K562 (cell line): ENCODE results near the gene PDIA3. TPM values are rescaled to one million over a fixed set of nuclear protein-coding genes. Genes with fewer than 3 reads are reported as not detected.

Experiments used
- ATAC-seq: fragments of 200-7000 bp; cut with Tn5 transposase; 3 replicates; pipeline ENCODE4 v1.9.1; 2020; ENCODE audit warnings: moderate library complexity
- BruUV-seq: library from RNA; stranded (reverse); fragments of 400-500 nt; replicated peaks from 2 replicates; lab custom pipeline; 2021; lab: Mats Ljungman, UMichigan
- CTCF ChIA-PET: fragments of 300-600 bp; formaldehyde crosslinking; extraction: SDS; loops from one replicate; lab custom pipeline; 2021; ENCODE audit warnings: low intra/inter-chr PET ratio; lab: Yijun Ruan, JAX
- POLR2A ChIA-PET: fragments of 300-600, 350-650 bp; sonication (Branson Sonifier 250); formaldehyde crosslinking; extraction: SDS; loops from one replicate; lab custom pipeline; 2021; ENCODE audit warnings: antibody characterized with exemption, inconsistent platforms; lab: Yijun Ruan, JAX
- DNase-seq, 4 experiments: peaks; one replicate each; pipeline versions ENCODE4 v3.0.0 to v3.0.0-alpha.2; 2011 to 2018; ENCODE audit warnings: low spot score in 3 of 4, mixed read lengths in 3 of 4; ENCODE audit errors: extremely low read depth in 1 of 4
- FAIRE-seq: peaks from 2 replicates; lab custom pipeline; 2011; peaks lifted over from hg19 to GRCh38; lab: Jason Lieb, UNC
- H2AFZ ChIP-seq: 2 replicates; pipeline ENCODE4 v1.6.0; 2011; ENCODE audit warnings: low read depth, low read length, control low read depth, inconsistent platforms
- H3K27ac ChIP-seq: fragments of 200-600 bp; 3 replicates; pipeline ENCODE4 v1.8.0; 2011; ENCODE audit warnings: low read depth, mild to moderate bottlenecking, control low read depth, inconsistent platforms, low read length, moderate library complexity, mixed read lengths; ENCODE audit errors: extremely low read depth
- H3K27me3 ChIP-seq, 2 experiments: fragments of 300-600 bp in 1 of 2; 2 replicates in 1 of 2; 3 replicates in 1 of 2; pipeline versions ENCODE4 v1.6.0 to v1.8.0; 2011; ENCODE audit warnings: inconsistent platforms in 2 of 2, low read length in 2 of 2, mild to moderate bottlenecking in 1 of 2, mixed read lengths in 1 of 2, moderate library complexity in 1 of 2; ENCODE audit not compliant: control insufficient read depth in 2 of 2, insufficient read depth in 2 of 2
- H3K36me3 ChIP-seq: fragments of 300-600 bp; 3 replicates; pipeline ENCODE4 v1.8.0; 2011; ENCODE audit warnings: mild to moderate bottlenecking, low read length, inconsistent platforms; ENCODE audit not compliant: control insufficient read depth, insufficient read depth
- H3K4me1 ChIP-seq, 2 experiments: fragments of 200-600 bp in 1 of 2; replicated peaks in 1 of 2; 2 replicates in 1 of 2; 3 replicates in 1 of 2; pipeline versions ENCODE4 v1.5.1 to v1.8.0; 2011; ENCODE audit warnings: inconsistent platforms in 2 of 2, low read length in 2 of 2, mild to moderate bottlenecking in 1 of 2, mixed read lengths in 1 of 2, moderate library complexity in 1 of 2; ENCODE audit not compliant: control insufficient read depth in 2 of 2, insufficient read depth in 2 of 2
- H3K4me2 ChIP-seq: 2 replicates; pipeline ENCODE4 v1.6.1; 2011; ENCODE audit warnings: low read length, control low read depth, inconsistent platforms, mixed read lengths; ENCODE audit not compliant: insufficient read depth
- H3K4me3 ChIP-seq: fragments of 200-600 bp; sonication (generic), shearing (Covaris generic); 2 replicates; pipeline ENCODE4 v1.5.1; 2016; ENCODE audit warnings: control low read depth, inconsistent platforms
- H3K79me2 ChIP-seq: fragments of 200-600 bp; 3 replicates; pipeline ENCODE4 v1.8.0; 2011; ENCODE audit warnings: low read length, inconsistent platforms; ENCODE audit not compliant: control insufficient read depth, insufficient read depth
- H3K9ac ChIP-seq, 2 experiments: 2 replicates each; pipeline versions ENCODE4 v1.6.0 to v1.6.1; 2011; ENCODE audit warnings: low read depth in 2 of 2, low read length in 2 of 2, control low read depth in 1 of 2, inconsistent platforms in 1 of 2, mild to moderate bottlenecking in 1 of 2, mixed read lengths in 1 of 2; ENCODE audit not compliant: insufficient read depth in 1 of 2
- H3K9me1 ChIP-seq: one replicate; pipeline ENCODE4 v1.6.0; 2011; ENCODE audit warnings: inconsistent platforms, mild to moderate bottlenecking, low read length, moderate library complexity; ENCODE audit not compliant: control insufficient read depth, insufficient read depth
- H3K9me3 ChIP-seq: replicated peaks from 2 replicates; pipeline ENCODE4 v1.5.1; 2011; ENCODE audit warnings: low read depth, low read length, inconsistent platforms; ENCODE audit not compliant: control insufficient read depth, insufficient read depth
- H4K20me1 ChIP-seq: replicated peaks from 2 replicates; pipeline ENCODE4 v1.6.1; 2011; ENCODE audit warnings: low read length, inconsistent platforms, mixed read lengths; ENCODE audit not compliant: control insufficient read depth, insufficient read depth
- BRD4 ChIP-seq: fragments of 200-600 bp; sonication (generic); IDR thresholded peaks from 2 replicates; pipeline ENCODE4 v1.6.1; 2017; ENCODE audit warnings: inconsistent platforms
- CREBBP ChIP-seq: IDR thresholded peaks from one replicate; pipeline ENCODE4 v1.6.1; 2012; ENCODE audit warnings: low read depth, mild to moderate bottlenecking, control low read depth, inconsistent platforms, low read length
- ETV5 ChIP-seq: sonication (generic); formaldehyde crosslinking; IDR thresholded peaks from 2 replicates; pipeline ENCODE4 v1.4.0; 2020; ENCODE audit warnings: low read depth, mild to moderate bottlenecking, missing genetic modification reagents
- HCFC1 ChIP-seq: IDR thresholded peaks from 2 replicates; pipeline ENCODE4 v1.6.1; 2012; ENCODE audit warnings: low read depth, low read length, improper control_type of control experiment
- MCM3 ChIP-seq: fragments of 450-650 bp; IDR thresholded peaks from 2 replicates; pipeline ENCODE4 v1.6.1; 2016
- NR3C1 ChIP-seq: sonication (generic); formaldehyde crosslinking; IDR thresholded peaks from 2 replicates; pipeline ENCODE4 v1.8.1; 2022; ENCODE audit warnings: missing genetic modification reagents
- PHF21A ChIP-seq: fragments of 450-650 bp; IDR thresholded peaks from 2 replicates; pipeline ENCODE4 v1.6.1; 2017; ENCODE audit warnings: low read depth, borderline replicate concordance
- RBFOX2 ChIP-seq: fragments of 200-400 bp; formaldehyde crosslinking; IDR thresholded peaks from 2 replicates; pipeline ENCODE4 v1.6.1; 2017; ENCODE audit warnings: low read depth, mild to moderate bottlenecking, low read length, moderate library complexity
- RBM14 ChIP-seq: fragments of 200-400 bp; formaldehyde crosslinking; IDR thresholded peaks from 2 replicates; pipeline ENCODE4 v1.6.1; 2018; ENCODE audit warnings: low read depth, mild to moderate bottlenecking, low read length, moderate library complexity, borderline replicate concordance; ENCODE audit not compliant: insufficient read depth
- RBM34 ChIP-seq: fragments of 200-400 bp; formaldehyde crosslinking; IDR thresholded peaks from 2 replicates; pipeline ENCODE4 v1.6.1; 2018; ENCODE audit warnings: low read length, borderline replicate concordance; ENCODE audit not compliant: insufficient read depth
- RUNX1 ChIP-seq: sonication (generic); IDR thresholded peaks from 2 replicates; pipeline ENCODE4 v1.6.1; 2016; ENCODE audit warnings: antibody characterized with exemption, low read depth
- SETDB1 ChIP-seq: IDR thresholded peaks from one replicate; pipeline ENCODE4 v1.6.1; 2012; ENCODE audit warnings: low read length, control low read depth, inconsistent platforms
- ZC3H4 ChIP-seq: sonication (generic); formaldehyde crosslinking; IDR thresholded peaks from 2 replicates; pipeline ENCODE4 v1.9.0; 2021; ENCODE audit warnings: missing genetic modification reagents, borderline replicate concordance
- ZNF274 ChIP-seq: IDR thresholded peaks from 2 replicates; pipeline ENCODE4 v1.6.1; 2011; ENCODE audit warnings: low read depth, mild to moderate bottlenecking, low read length, moderate library complexity, borderline replicate concordance
- ZNF282 ChIP-seq: sonication (generic); formaldehyde crosslinking; IDR thresholded peaks from 2 replicates; pipeline ENCODE4 v1.8.1; 2023; ENCODE audit warnings: missing genetic modification reagents
- ZNF324 ChIP-seq: fragments of 250-450 bp; sonication (Bioruptor Pico); IDR thresholded peaks from 2 replicates; pipeline ENCODE4 v1.4.0; 2020; ENCODE audit warnings: mild to moderate bottlenecking
- ZNF41 ChIP-seq: fragments of 250-450 bp; sonication (Bioruptor Pico); conservative IDR thresholded peaks from 2 replicates; pipeline ENCODE4 v1.4.0; 2020; ENCODE audit warnings: mild to moderate bottlenecking
- ZSCAN29 ChIP-seq: fragments of 450-650 bp; IDR thresholded peaks from 2 replicates; pipeline ENCODE4 v1.6.1; 2017
- WGBS: fragments of 100-300 bp; shearing (Covaris generic); methylation state at CpG from one replicate; pipeline ENCODE4 v1.1.6; 2016; ENCODE audit warnings: low coverage, mixed read lengths; ENCODE audit not compliant: insufficient coverage; ENCODE audit errors: missing lambda C conversion rate; 5-methylcytosine and 5-hydroxymethylcytosine counted together
- in situ Hi-C: fragments of 300-500 bp; cut with MboI; formaldehyde crosslinking; loops from 4 replicates; pipeline ENCODE4 v1.15.0; 2018; ENCODE audit warnings: inconsistent platforms, mixed read lengths
- intact Hi-C: fragments of 100-400 bp; cut with micrococcal nuclease; formaldehyde crosslinking; loops from 2 replicates; pipeline ENCODE4 v1.14.2; 2022
- polyA plus RNA-seq, 8 experiments: library from polyadenylated mRNA; depleted of rRNA in 4 of 8; stranded (reverse) in 5 of 8; unstranded in 3 of 8; fragments of >200 nt; fragmentation: Nextera tagmentation in 2 of 8; fragmentation: Illumina TruSeq in 1 of 8; extraction: Ambion mirVana in 2 of 8; extraction: Trizol in 1 of 8; gene quantifications; 2 replicates each; pipeline versions ENCODE4 v1.2.1 to v1.2.3, GENCODE V29; 2011 to 2014; ENCODE audit warnings: inconsistent platforms in 1 of 8, missing spikeins in 1 of 8
- total RNA-seq, 7 experiments: library from RNA; depleted of rRNA in 6 of 7; stranded (reverse); fragments of >200 nt in 6 of 7; fragmentation: Illumina TruSeq in 2 of 7; extraction: Trizol in 2 of 7; gene quantifications; 2 replicates each; pipeline versions ENCODE4 v1.2.1 to v1.2.3, GENCODE V29; 2011 to 2021; ENCODE audit warnings: low replicate concordance in 1 of 7
- TF ChIP-seq, protein P1 (sequence below), 2 experiments: fragments of 450-650 bp in 1 of 2; IDR thresholded peaks; 2 replicates each; pipeline ENCODE4 v1.6.1; 2011 to 2017; ENCODE audit warnings: low read depth in 2 of 2, antibody characterized with exemption in 1 of 2, borderline replicate concordance in 1 of 2, low read length in 1 of 2, mild to moderate bottlenecking in 1 of 2, mixed read lengths in 1 of 2; ENCODE audit not compliant: control insufficient read depth in 1 of 2
- TF ChIP-seq, protein P2 (sequence below): fragments of 250-450 bp; sonication (Bioruptor Pico); IDR thresholded peaks from 2 replicates; pipeline ENCODE4 v1.8.0; 2022; ENCODE audit warnings: moderate library complexity, mild to moderate bottlenecking, inconsistent platforms
- TF ChIP-seq, protein P3 (sequence below): fragments of 250-450 bp; sonication (Bioruptor Pico); IDR thresholded peaks from 2 replicates; pipeline ENCODE4 v1.8.0; 2022; ENCODE audit warnings: moderate library complexity, mild to moderate bottlenecking, inconsistent platforms

PDIA3 gene
- total and polyA plus RNA-seq, 9 of the 15 experiments (the other 6 are each of a cell fraction or from before 2014, with no cell fraction given): 13.5 to 386 (median 149) TPM

DNA sequence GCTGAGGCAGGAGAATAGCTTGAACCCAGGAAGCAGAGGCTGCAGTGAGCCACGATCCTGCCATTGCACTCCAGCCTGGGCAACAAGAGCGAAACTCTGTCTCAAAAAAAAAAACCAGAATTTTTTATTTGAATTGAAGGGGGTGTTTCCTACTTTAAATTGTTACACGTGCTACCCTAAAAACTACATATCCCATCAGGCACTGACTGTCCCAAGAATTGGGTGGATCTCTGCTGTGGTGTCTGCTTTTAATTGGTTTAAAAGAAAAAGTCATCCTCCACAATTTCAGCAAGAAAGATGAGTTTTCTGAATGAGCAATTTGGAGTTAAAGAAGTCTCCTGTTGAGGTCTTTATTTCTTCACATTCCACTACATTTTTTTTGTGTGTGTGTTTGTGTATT lies 2.1 kb downstream of the PDIA3 start:
- intact Hi-C loops: no loop called here
- POLR2A ChIA-PET: interaction anchor here (0.7 to 2.2 kb wide), 3 partner anchors 8 to 76 kb away, joined by 3 to 9 read pairs (median 4); partner anchors contain the start of gene MFAP1
- TF ChIP-seq NR3C1 (no peak), ZNF324 (CRISPR knock-in tag) (no peak), RBM34 (no peak), ZSCAN29 (no peak), ZC3H4 (CRISPR knock-in tag) (no peak), PHF21A (no peak), ZNF282 (no peak), ETV5 (CRISPR knock-in tag) (no peak), RUNX1 (no peak), HCFC1 (peak; percentile 61), RBM14 (no peak), CREBBP (no peak), RBFOX2 (0 out of 2 replicates have a peak, but pooled peaks have one; percentile 34), SETDB1 (no peak), ZNF41 (CRISPR knock-in tag) (no peak), BRD4 (no peak), MCM3 (no peak), ZNF274 (no peak)
- TF ChIP-seq, protein P1, sequence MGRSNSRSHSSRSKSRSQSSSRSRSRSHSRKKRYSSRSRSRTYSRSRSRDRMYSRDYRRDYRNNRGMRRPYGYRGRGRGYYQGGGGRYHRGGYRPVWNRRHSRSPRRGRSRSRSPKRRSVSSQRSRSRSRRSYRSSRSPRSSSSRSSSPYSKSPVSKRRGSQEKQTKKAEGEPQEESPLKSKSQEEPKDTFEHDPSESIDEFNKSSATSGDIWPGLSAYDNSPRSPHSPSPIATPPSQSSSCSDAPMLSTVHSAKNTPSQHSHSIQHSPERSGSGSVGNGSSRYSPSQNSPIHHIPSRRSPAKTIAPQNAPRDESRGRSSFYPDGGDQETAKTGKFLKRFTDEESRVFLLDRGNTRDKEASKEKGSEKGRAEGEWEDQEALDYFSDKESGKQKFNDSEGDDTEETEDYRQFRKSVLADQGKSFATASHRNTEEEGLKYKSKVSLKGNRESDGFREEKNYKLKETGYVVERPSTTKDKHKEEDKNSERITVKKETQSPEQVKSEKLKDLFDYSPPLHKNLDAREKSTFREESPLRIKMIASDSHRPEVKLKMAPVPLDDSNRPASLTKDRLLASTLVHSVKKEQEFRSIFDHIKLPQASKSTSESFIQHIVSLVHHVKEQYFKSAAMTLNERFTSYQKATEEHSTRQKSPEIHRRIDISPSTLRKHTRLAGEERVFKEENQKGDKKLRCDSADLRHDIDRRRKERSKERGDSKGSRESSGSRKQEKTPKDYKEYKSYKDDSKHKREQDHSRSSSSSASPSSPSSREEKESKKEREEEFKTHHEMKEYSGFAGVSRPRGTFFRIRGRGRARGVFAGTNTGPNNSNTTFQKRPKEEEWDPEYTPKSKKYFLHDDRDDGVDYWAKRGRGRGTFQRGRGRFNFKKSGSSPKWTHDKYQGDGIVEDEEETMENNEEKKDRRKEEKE (IDR thresholded peaks at IDR 0.05; ENCODE audit: borderline replicate concordance in 1 of 2, control insufficient read depth in 1 of 2, low read depth in 2 of 2, low read length in 1 of 2): no peak
- TF ChIP-seq, protein P2, sequence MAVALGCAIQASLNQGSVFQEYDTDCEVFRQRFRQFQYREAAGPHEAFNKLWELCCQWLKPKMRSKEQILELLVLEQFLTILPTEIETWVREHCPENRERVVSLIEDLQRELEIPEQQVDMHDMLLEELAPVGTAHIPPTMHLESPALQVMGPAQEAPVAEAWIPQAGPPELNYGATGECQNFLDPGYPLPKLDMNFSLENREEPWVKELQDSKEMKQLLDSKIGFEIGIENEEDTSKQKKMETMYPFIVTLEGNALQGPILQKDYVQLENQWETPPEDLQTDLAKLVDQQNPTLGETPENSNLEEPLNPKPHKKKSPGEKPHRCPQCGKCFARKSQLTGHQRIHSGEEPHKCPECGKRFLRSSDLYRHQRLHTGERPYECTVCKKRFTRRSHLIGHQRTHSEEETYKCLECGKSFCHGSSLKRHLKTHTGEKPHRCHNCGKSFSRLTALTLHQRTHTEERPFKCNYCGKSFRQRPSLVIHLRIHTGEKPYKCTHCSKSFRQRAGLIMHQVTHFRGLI: no peak
- TF ChIP-seq, protein P3, sequence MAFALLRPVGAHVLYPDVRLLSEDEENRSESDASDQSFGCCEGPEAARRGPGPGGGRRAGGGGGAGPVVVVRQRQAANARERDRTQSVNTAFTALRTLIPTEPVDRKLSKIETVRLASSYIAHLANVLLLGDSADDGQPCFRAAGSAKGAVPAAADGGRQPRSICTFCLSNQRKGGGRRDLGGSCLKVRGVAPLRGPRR (CRISPR knock-in tag): no peak

More for the DNA sequence above, 2.1 kb downstream of the PDIA3 start:
- in situ Hi-C loops: no loop called here
- H3K4me1 ChIP-seq: peaks cover 8% of the 10 kb centered on the region in 2 experiments; a peak in 4 of 5 replicates
- no peak overlapping the region for H2AFZ ChIP-seq
- H3K27ac ChIP-seq: no peak overlapping the region
- H3K36me3 ChIP-seq: peaks cover 48% of the 10 kb centered on the region
- ATAC-seq (no peak), FAIRE-seq (no peak), DNase-seq (peak in 1 of 4 experiments; percentile 14)
- 11% methylated on average over 2 of the region's 3 CpGs for WGBS
- no TSS peak for BruUV-seq
- H4K20me1 ChIP-seq: peaks cover 20% of the 10 kb centered on the region; the same call in 1 of the 2 replicates
- peaks cover 73% of the 10 kb centered on the region for H3K79me2 ChIP-seq
- peak overlapping the region; percentile 83 for H3K4me3 ChIP-seq
- no peaks in the 10 kb centered on the region for H3K9me3 ChIP-seq
- H3K4me2 ChIP-seq: peak overlapping the region; percentile 89
- H3K9ac ChIP-seq: peak overlapping the region; percentile 41 to 90; a peak in 2 of 4 replicates
- H3K9me1 ChIP-seq: no peaks in the 10 kb centered on the region
- CTCF ChIA-PET: no interaction called here
- H3K27me3 ChIP-seq: no peaks in the 10 kb centered on the region
